ENCODE measurements around the gene TBC1D4. TPM values are rescaled to one million over a fixed set of nuclear protein-coding genes. Genes with fewer than 3 reads are reported as not detected.

The TBC1D4 gene
- total and polyA plus RNA-seq, 9 of the 15 experiments (the other 6 are each of a cell fraction or from before 2014, with no cell fraction given) = 2.8 to 12.3 (median 7.0) TPM

GRCh38 chr13:75251188-75251587 lies 230.8 kb downstream of the TBC1D4 start (continued):
- TF ChIP-seq, protein P1, sequence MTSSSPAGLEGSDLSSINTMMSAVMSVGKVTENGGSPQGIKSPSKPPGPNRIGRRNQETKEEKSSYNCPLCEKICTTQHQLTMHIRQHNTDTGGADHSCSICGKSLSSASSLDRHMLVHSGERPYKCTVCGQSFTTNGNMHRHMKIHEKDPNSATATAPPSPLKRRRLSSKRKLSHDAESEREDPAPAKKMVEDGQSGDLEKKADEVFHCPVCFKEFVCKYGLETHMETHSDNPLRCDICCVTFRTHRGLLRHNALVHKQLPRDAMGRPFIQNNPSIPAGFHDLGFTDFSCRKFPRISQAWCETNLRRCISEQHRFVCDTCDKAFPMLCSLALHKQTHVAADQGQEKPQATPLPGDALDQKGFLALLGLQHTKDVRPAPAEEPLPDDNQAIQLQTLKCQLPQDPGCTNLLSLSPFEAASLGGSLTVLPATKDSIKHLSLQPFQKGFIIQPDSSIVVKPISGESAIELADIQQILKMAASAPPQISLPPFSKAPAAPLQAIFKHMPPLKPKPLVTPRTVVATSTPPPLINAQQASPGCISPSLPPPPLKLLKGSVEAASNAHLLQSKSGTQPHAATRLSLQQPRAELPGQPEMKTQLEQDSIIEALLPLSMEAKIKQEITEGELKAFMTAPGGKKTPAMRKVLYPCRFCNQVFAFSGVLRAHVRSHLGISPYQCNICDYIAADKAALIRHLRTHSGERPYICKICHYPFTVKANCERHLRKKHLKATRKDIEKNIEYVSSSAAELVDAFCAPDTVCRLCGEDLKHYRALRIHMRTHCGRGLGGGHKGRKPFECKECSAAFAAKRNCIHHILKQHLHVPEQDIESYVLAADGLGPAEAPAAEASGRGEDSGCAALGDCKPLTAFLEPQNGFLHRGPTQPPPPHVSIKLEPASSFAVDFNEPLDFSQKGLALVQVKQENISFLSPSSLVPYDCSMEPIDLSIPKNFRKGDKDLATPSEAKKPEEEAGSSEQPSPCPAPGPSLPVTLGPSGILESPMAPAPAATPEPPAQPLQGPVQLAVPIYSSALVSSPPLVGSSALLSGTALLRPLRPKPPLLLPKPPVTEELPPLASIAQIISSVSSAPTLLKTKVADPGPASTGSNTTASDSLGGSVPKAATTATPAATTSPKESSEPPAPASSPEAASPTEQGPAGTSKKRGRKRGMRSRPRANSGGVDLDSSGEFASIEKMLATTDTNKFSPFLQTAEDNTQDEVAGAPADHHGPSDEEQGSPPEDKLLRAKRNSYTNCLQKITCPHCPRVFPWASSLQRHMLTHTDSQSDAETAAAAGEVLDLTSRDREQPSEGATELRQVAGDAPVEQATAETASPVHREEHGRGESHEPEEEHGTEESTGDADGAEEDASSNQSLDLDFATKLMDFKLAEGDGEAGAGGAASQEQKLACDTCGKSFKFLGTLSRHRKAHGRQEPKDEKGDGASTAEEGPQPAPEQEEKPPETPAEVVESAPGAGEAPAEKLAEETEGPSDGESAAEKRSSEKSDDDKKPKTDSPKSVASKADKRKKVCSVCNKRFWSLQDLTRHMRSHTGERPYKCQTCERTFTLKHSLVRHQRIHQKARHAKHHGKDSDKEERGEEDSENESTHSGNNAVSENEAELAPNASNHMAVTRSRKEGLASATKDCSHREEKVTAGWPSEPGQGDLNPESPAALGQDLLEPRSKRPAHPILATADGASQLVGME (CRISPR knock-in tag; IDR thresholded peaks at IDR 0.05) = no peak
- no peak for TF ChIP-seq NCOR1 (IDR thresholded peaks at IDR 0.05)

GRCh38 chr13:75250526-75251178 lies 231.3 kb downstream of the TBC1D4 start:
- H3K4me2 ChIP-seq (ENCODE audit: insufficient read depth, low read length) = no peak overlapping the region
- no peak for FAIRE-seq
- no peaks in the 10 kb centered on the region for H3K27me3 ChIP-seq (ENCODE audit: control insufficient read depth in 2 of 2, insufficient read depth in 2 of 2, low read length in 2 of 2)
- no peaks in the 10 kb centered on the region for H4K20me1 ChIP-seq (replicated peaks; ENCODE audit: control insufficient read depth, insufficient read depth, low read length)
- no peak for DNase-seq (ENCODE audit: extremely low read depth in 1 of 4, low spot score in 3 of 4)
- no peaks in the 10 kb centered on the region for H3K9me3 ChIP-seq (replicated peaks; ENCODE audit: control insufficient read depth, insufficient read depth, low read depth, low read length)
- CTCF ChIA-PET (ENCODE audit: low intra/inter-chr PET ratio) = no interaction called here
- no peak overlapping the region for H3K27ac ChIP-seq (ENCODE audit: extremely low read depth, low read depth, low read length)
- no peaks in the 10 kb centered on the region for H3K9me1 ChIP-seq (ENCODE audit: control insufficient read depth, insufficient read depth, low read length)
- no peaks in the 10 kb centered on the region for H3K4me1 ChIP-seq (replicated peaks in 1 of 2; ENCODE audit: control insufficient read depth in 2 of 2, insufficient read depth in 2 of 2, low read length in 2 of 2)
- intact Hi-C loops (cut with micrococcal nuclease) (no loop called here), in situ Hi-C loops (cut with MboI) (no loop called here)
- no peaks in the 10 kb centered on the region for H3K79me2 ChIP-seq (ENCODE audit: control insufficient read depth, insufficient read depth, low read length)
- H2AFZ ChIP-seq (ENCODE audit: low read depth, low read length) = no peak overlapping the region
- no peak for ATAC-seq
- H3K4me3 ChIP-seq = no peak overlapping the region
- WGBS (ENCODE audit: insufficient coverage, low coverage, missing lambda C conversion rate) = 2% methylated on average over 4 of the region's 7 CpGs
- no TSS peak for BruUV-seq (replicated peaks)
- no peaks in the 10 kb centered on the region for H3K36me3 ChIP-seq (ENCODE audit: control insufficient read depth, insufficient read depth, low read length)
- no peak overlapping the region for H3K9ac ChIP-seq (ENCODE audit: insufficient read depth in 1 of 2, low read depth in 2 of 2, low read length in 2 of 2)
- POLR2A ChIA-PET = no interaction called here
- TF ChIP-seq, protein P2, sequence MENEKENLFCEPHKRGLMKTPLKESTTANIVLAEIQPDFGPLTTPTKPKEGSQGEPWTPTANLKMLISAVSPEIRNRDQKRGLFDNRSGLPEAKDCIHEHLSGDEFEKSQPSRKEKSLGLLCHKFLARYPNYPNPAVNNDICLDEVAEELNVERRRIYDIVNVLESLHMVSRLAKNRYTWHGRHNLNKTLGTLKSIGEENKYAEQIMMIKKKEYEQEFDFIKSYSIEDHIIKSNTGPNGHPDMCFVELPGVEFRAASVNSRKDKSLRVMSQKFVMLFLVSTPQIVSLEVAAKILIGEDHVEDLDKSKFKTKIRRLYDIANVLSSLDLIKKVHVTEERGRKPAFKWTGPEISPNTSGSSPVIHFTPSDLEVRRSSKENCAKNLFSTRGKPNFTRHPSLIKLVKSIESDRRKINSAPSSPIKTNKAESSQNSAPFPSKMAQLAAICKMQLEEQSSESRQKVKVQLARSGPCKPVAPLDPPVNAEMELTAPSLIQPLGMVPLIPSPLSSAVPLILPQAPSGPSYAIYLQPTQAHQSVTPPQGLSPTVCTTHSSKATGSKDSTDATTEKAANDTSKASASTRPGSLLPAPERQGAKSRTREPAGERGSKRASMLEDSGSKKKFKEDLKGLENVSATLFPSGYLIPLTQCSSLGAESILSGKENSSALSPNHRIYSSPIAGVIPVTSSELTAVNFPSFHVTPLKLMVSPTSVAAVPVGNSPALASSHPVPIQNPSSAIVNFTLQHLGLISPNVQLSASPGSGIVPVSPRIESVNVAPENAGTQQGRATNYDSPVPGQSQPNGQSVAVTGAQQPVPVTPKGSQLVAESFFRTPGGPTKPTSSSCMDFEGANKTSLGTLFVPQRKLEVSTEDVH (IDR thresholded peaks at IDR 0.05; ENCODE audit: low read depth, partially characterized antibody) = no peak
- TF ChIP-seq NEUROD1 (IDR thresholded peaks at IDR 0.05; ENCODE audit: borderline replicate concordance, low read depth, low read length, partially characterized antibody) (no peak), KLF13 (tag; IDR thresholded peaks at IDR 0.05; ENCODE audit: borderline replicate concordance, low read depth) (no peak), ZNF77 (CRISPR knock-in tag; IDR thresholded peaks at IDR 0.05) (no peak), TARDBP (IDR thresholded peaks at IDR 0.05) (no peak), ATF7 (IDR thresholded peaks at IDR 0.05) (no peak), ZNF146 (CRISPR knock-in tag; IDR thresholded peaks at IDR 0.05; ENCODE audit: unreplicated experiment) (no peak), ZNF316 (IDR thresholded peaks at IDR 0.05) (no peak), ZNF121 (CRISPR knock-in tag; conservative IDR thresholded peaks at IDR 0.05) (no peak)
- TF ChIP-seq, protein P3, sequence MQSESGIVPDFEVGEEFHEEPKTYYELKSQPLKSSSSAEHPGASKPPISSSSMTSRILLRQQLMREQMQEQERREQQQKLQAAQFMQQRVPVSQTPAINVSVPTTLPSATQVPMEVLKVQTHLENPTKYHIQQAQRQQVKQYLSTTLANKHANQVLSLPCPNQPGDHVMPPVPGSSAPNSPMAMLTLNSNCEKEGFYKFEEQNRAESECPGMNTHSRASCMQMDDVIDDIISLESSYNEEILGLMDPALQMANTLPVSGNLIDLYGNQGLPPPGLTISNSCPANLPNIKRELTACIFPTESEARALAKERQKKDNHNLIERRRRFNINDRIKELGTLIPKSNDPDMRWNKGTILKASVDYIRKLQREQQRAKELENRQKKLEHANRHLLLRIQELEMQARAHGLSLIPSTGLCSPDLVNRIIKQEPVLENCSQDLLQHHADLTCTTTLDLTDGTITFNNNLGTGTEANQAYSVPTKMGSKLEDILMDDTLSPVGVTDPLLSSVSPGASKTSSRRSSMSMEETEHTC (IDR thresholded peaks at IDR 0.05) = no peak

Data from K562 (cell line).